COLO668 (cell line): Measurements from ENCODE around the gene GOLPH3.
A peak's percentile ranks its signal among the peaks of the same experiment; 100 is the strongest.
"Not testable (repeated sequence)": the region's sequence is repeated elsewhere in the genome, so short reads cannot be mapped to it uniquely, and the experiment has no call there.

Experiments used
- DNase-seq: peaks from one replicate; lab custom pipeline; 2025; ENCODE audit not compliant: unreplicated experiment; lab: John Stamatoyannopoulos, UW

The GOLPH3 gene

GRCh38 chr5:32174011-32174870 lies at the start of gene GOLPH3:
TSS of gene GOLPH3 (minus strand) at chr5:32174319. CDS start at chr5:32174034, 285 bp downstream.
- DNase-seq, result peak; percentile 98

- peak; percentile 55 for DNase-seq
Observed at GRCh38 chr5:32222723-32223470, 48.8 kb upstream of the GOLPH3 start.

GRCh38 chr5:32217886-32218396 lies 43.8 kb upstream of the GOLPH3 start:
- no peak for DNase-seq

GRCh38 chr5:32214344-32214743 lies 40.2 kb upstream of the GOLPH3 start:
- DNase-seq, result not testable (repeated sequence)

GRCh38 chr5:32210151-32210550 lies 36.0 kb upstream of the GOLPH3 start:
- DNase-seq, result no peak

- DNase-seq, result not testable (repeated sequence)
Observed at GRCh38 chr5:32208837-32209236, 34.7 kb upstream of the GOLPH3 start.

GRCh38 chr5:32207355-32207634 lies 33.2 kb upstream of the GOLPH3 start:
- DNase-seq, result no peak

GRCh38 chr5:32206509-32207354 lies 32.6 kb upstream of the GOLPH3 start:
- DNase-seq, result no peak

GRCh38 chr5:32206053-32206452 lies 31.9 kb upstream of the GOLPH3 start:
- DNase-seq, result no peak

GRCh38 chr5:32202394-32202793 lies 28.3 kb upstream of the GOLPH3 start:
- DNase-seq, result no peak

- DNase-seq, result no peak
Observed at GRCh38 chr5:32201122-32201753, 27.1 kb upstream of the GOLPH3 start.

- DNase-seq, result no peak
Observed at GRCh38 chr5:32197032-32197431, 22.9 kb upstream of the GOLPH3 start.

- no peak for DNase-seq
Observed at GRCh38 chr5:32195265-32195664, 21.1 kb upstream of the GOLPH3 start.

- DNase-seq, result peak; percentile 96
Observed at GRCh38 chr5:32193591-32193990, 19.5 kb upstream of the GOLPH3 start.

GRCh38 chr5:32190095-32190494 lies 16.0 kb upstream of the GOLPH3 start:
- DNase-seq, result no peak

GRCh38 chr5:32187675-32188074 lies 13.6 kb upstream of the GOLPH3 start:
- no peak for DNase-seq

- DNase-seq, result no peak
Observed at GRCh38 chr5:32182463-32183063, 8.4 kb upstream of the GOLPH3 start.

- DNase-seq, result peak; percentile 94
Observed at GRCh38 chr5:32173267-32174010, 680 bp downstream of the GOLPH3 start.

- no peak for DNase-seq
Observed at GRCh38 chr5:32172923-32173266, 1.2 kb downstream of the GOLPH3 start.
